Spleen (tissue), 7 donors: ENCODE results near the gene CD34.

ENCODE experiments used
- POLR2A ChIP-seq, 3 donors: fragments of 450-650 bp; IDR thresholded peaks; one replicate each; pipeline ENCODE4 v1.5.1; 2017; ENCODE audit warnings: antibody characterized with exemption in 3 of 3, mild to moderate bottlenecking in 1 of 3
- TF ChIP-seq, protein P1 (sequence below), 11 experiments: fragments of 200-600 bp in 7 of 11; fragments of 450-650 bp in 4 of 11; sonication (generic) in 4 of 11; IDR thresholded peaks in 8 of 11; conservative IDR thresholded peaks in 3 of 11; 1 replicate in 7 of 11; 2 replicates in 4 of 11; pipeline versions ENCODE4 v1.4.0 to v1.8.0; 2016 to 2021; ENCODE audit warnings: antibody characterized with exemption in 11 of 11, inconsistent platforms in 4 of 11, mild to moderate bottlenecking in 1 of 11
- donor health status: DM: no; HTN: no; CAD: no; lungs with moderate emphysema.
- donor health status: DM: no; HTN: no; CAD: no.
- donor health status: DM: no; HTN: no; CAD: no.

DNA sequence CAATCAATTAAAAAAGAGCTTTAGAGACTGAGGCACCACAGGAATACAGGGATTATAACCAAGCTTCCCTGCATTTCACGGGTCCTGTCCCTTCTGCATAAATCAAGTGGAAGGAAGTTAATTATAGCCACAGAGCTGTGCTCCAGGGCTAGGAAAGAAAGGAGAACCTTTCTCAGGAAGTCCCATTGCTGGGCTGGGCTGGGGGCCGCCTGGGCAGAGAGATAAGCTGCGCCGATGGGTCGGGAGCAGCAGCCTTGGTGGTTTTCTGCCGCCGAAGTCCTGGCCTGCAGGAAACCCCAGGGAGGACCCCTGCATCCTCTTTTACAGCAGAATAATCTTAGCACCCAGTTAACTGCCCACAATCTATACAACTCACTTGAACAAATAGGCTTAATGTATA, 12.6 kb upstream of the CD34 start:
- TF ChIP-seq POLR2A (IDR thresholded peaks at IDR 0.05) = no peak
- TF ChIP-seq, protein P1, sequence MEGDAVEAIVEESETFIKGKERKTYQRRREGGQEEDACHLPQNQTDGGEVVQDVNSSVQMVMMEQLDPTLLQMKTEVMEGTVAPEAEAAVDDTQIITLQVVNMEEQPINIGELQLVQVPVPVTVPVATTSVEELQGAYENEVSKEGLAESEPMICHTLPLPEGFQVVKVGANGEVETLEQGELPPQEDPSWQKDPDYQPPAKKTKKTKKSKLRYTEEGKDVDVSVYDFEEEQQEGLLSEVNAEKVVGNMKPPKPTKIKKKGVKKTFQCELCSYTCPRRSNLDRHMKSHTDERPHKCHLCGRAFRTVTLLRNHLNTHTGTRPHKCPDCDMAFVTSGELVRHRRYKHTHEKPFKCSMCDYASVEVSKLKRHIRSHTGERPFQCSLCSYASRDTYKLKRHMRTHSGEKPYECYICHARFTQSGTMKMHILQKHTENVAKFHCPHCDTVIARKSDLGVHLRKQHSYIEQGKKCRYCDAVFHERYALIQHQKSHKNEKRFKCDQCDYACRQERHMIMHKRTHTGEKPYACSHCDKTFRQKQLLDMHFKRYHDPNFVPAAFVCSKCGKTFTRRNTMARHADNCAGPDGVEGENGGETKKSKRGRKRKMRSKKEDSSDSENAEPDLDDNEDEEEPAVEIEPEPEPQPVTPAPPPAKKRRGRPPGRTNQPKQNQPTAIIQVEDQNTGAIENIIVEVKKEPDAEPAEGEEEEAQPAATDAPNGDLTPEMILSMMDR (IDR thresholded peaks at IDR 0.05 in 8 of 11, conservative IDR thresholded peaks at IDR 0.05 in 3 of 11) = no peak
